ENCODE data around the gene EIF5A.

GRCh38 chr17:7315570-7316235 is 8.3 kb downstream of the EIF5A start:
- no peak for TF ChIP-seq JUNB (IDR thresholded peaks at IDR 0.05)
- no peak for TF ChIP-seq CTCF (IDR thresholded peaks at IDR 0.05)
- TF ChIP-seq CEBPB (IDR thresholded peaks at IDR 0.05): no peak

Measured in A549 (cell line).